NCI-H2196 treated with DMSO at 0.1 percent for 48 hours (cell line): ENCODE data around the gene MPST.
"Not testable (repeated sequence)": the region's sequence is repeated elsewhere in the genome, so short reads cannot be mapped to it uniquely, and the experiment has no call there.

Source experiments
- DNase-seq: peaks from one replicate; lab custom pipeline; 2025; ENCODE audit not compliant: unreplicated experiment; lab: John Stamatoyannopoulos, UW

MPST gene

DNA sequence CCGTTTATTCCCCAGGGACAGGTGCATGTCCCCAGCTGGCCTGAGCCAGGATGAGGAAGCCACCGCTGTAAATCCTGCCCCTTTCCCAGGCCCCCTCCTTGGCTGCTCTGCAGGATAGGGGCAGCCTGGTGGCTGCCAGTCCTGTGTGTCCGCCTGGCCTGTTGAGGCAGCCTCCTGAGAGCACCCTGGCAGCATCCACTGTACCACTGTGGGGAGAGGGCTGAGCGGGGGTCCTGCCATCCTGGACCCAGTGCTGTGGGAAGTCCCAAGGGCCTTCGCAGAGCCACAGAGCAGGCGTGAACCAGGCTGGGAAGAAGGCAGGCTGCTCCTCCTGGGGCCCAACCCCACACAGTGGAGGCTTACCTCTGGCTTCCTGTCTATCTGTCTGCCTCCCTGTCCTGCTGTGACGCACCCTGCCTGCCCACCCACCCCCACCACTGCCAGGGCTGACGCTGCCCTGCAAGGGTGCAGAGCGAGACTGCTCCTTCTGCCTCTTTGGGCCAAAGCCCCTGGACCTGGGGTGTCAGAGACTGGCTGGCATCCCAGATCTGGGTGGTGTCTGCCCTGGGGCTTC lies 40.4 kb downstream of the MPST start:
- no peak for DNase-seq

- DNase-seq: no peak
Observed at GRCh38 chr22:37060801-37061610, 41.5 kb downstream of the MPST start.

- DNase-seq: no peak
Observed at GRCh38 chr22:37061611-37062375, 42.3 kb downstream of the MPST start.

- DNase-seq: no peak
Observed at GRCh38 chr22:37062376-37062675, 42.8 kb downstream of the MPST start.

GRCh38 chr22:37062702-37063381 lies 43.3 kb downstream of the MPST start:
- DNase-seq: no peak

DNA sequence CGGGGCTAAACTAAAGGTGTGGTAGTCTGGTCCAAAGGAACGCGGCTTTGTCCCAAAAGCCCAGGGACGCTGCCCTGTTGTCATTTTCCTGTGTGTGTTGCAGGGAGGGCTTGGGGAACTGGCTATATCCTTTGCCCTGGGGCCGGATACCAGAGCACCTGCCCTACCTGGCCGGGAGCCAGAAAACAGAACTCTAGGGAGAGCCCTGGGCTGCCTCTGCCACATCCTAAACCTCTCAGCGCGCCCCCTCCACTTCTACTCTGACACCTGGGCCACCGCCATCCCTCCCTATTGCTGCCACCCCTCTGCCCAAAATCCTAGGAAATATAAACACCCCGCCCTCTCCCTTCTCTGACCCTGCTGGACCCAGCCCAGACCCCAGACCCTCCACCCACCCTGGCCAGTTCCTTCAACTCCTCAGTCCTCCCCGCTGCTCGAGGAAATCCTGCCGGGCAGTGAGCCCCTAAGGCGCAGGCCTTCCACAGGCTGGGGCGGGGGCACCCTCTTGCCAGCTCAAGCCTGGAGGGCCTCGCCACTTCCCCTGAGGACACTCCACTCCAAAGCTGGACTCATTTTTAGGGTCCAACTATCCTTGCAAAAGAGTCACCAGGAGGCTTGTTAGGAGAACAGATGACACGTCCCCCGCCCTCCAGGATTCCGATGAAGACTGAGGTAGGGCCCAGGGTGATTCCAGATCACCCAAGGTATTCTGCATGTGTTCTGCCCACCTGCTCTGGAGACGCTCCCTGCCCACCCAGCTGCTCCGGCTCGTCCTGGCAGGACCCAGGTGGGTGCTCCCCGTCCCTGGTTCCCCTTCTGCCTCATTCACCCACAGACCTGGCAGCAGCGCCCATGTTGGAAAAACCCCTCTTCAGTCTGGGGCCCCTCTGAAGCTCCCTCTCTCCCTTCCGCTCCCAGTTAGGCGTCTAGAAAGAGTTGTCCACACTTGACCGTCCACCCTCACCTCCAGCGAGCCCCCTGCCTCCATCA lies 44.2 kb downstream of the MPST start:
- DNase-seq: no peak

DNA sequence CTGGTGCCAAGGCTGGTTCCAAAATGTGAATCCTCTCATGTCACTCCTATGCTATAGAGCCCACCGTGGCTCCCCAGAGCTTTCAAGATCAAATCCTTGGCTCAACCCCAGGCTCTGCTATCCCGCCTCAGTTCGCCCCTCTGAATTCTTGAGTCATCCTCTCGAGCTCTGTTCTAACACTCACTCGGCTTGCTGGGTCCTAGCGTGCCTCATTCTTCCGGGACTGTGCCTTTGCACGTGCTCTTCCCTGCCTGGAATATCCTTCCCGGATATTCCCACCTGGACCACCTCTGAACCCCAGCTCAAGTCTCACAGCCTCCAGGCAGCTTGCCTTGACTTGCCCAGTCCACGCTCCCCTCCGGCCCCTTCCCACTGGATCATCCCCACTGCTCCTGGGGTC lies 45.0 kb downstream of the MPST start:
- DNase-seq: no peak

- DNase-seq: no peak
Observed at GRCh38 chr22:37065180-37065579, 45.6 kb downstream of the MPST start.

DNA sequence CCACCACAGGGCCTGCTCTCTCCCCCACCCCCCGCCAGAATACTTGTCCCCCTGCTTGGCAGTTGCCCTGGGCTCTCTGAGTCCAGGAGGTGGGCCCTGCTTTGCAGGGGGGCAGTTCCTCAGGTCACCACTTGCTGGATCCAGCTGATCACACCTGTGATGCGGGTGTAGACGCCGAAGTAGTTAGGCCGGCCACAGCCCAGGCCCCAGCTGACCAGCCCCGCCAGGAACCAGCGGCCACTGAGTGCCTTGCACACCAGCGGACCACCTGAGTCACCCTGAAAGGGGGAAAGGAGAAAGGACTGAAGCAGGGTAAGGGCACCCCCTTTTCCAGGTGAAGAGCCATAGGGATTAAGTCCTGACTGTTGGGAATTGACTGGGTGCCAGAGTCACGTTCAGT lies 46.4 kb downstream of the MPST start:
- DNase-seq: no peak

GRCh38 chr22:37067428-37067827 lies 47.9 kb downstream of the MPST start:
- no peak for DNase-seq

- DNase-seq: no peak
Observed at GRCh38 chr22:37068859-37069258, 49.3 kb downstream of the MPST start.

GRCh38 chr22:37069319-37069718 lies 49.8 kb downstream of the MPST start:
- no peak for DNase-seq

- no peak for DNase-seq
Observed at GRCh38 chr22:37069719-37070118, 50.2 kb downstream of the MPST start.

DNA sequence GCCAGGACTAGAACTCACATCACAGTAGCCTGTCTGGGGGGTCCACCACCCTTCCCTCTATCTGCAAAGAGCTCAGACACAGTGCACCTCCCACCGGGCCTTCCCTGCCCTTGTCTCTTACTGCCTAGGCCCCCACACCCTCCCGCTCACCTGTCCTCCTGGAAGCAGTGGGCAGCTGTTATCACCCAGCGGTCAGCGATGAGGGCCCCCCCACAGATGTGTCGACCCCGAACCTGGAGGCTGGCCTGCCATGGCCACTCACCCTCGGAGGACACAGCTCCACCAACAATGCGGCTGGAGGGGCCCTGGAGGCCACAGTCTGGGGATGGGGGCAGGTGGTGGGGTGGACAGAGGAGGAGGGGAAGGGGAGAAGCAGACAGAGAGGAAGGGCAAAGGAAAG lies 50.8 kb downstream of the MPST start:
- DNase-seq: no peak

DNA sequence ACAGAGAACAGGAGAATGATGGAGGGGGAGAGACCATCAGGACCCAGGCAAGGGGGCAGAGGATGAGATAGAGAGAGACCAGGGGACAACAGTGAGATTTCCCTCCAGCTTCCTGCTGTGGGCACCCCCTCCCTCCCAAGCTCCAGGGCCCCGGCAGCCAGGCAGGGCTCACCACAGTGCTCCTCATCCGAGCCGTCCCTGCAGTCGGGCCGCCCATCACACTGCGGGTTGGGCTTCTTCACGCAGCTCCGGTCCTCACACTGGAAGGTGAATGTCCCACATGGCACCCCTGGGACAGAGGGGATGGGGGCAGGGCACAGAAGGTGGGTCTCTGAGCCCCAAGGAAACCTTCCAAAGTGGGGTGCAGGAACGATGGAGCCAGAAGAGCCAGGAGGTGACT lies 51.2 kb downstream of the MPST start:
- no peak for DNase-seq

- DNase-seq: not testable (repeated sequence)
Observed at GRCh38 chr22:37071850-37072592, 52.5 kb downstream of the MPST start.

- no peak for DNase-seq
Observed at GRCh38 chr22:37072673-37073072, 53.1 kb downstream of the MPST start.

DNA sequence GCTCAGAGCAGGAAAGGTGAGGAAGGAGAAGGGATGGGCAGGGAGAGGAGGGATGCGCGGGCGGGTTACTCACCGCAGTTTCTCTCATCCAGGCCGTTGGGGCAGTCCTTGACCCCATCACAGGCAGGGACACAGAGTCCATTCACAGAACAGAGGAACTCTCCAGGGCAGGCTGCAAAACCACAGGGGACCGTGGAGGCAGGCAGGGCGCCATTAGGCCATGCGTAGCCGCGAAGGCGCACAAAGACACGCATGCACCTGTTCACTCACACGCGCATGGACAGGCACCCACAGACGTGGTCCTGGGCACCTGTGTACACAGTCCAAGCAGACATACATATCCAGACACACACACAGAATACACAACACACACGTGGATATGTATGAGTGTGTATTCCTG lies 55.0 kb downstream of the MPST start:
- DNase-seq: no peak

- DNase-seq: no peak
Observed at GRCh38 chr22:37075046-37075445, 55.5 kb downstream of the MPST start.
